GM12878 (cell line): ENCODE measurements around the gene CALHM3. TPM values are rescaled to one million over a fixed set of nuclear protein-coding genes. Genes with fewer than 3 reads are reported as not detected.

Experiments used
- ATAC-seq: fragments of 200-7000 bp; cut with Tn5 transposase; 3 replicates; pipeline ENCODE4 v1.9.1; 2020; ENCODE audit warnings: mild to moderate bottlenecking, moderate library complexity
- BruUV-seq: library from RNA; stranded (reverse); fragments of 400-500 nt; replicated peaks from 2 replicates; lab custom pipeline; 2021; lab: Mats Ljungman, UMichigan
- CTCF ChIA-PET: fragments of 300-600 bp; sonication (Branson Sonifier 250); formaldehyde crosslinking; extraction: SDS; loops from one replicate; lab custom pipeline; 2021; ENCODE audit warnings: inconsistent platforms; lab: Yijun Ruan, JAX
- POLR2A ChIA-PET: fragments of 350-600 bp; formaldehyde crosslinking; extraction: SDS; loops from one replicate; lab custom pipeline; 2021; ENCODE audit warnings: inconsistent platforms; lab: Charles Lee
- RAD21 ChIA-PET: fragments of 300-600 bp; sonication (Branson Sonifier 250); formaldehyde crosslinking; loops from one replicate; lab custom pipeline; 2023; ENCODE audit warnings: antibody characterized with exemption; ENCODE audit not compliant: unreplicated experiment; lab: Charles Lee
- SMC1A ChIA-PET: fragments of 300-600 bp; sonication (Branson Sonifier 250); formaldehyde crosslinking; loops from one replicate; lab custom pipeline; 2023; ENCODE audit not compliant: unreplicated experiment, uncharacterized antibody; lab: Charles Lee
- DNase-seq: peaks from one replicate; pipeline ENCODE4 v3.0.0-alpha.2; 2011; ENCODE audit warnings: low read depth, low spot score
- FAIRE-seq: peaks from 3 replicates; lab custom pipeline; 2011; peaks lifted over from hg19 to GRCh38; lab: Jason Lieb, UNC
- H2AFZ ChIP-seq: 2 replicates; pipeline ENCODE4 v1.6.0; 2011; ENCODE audit warnings: low read depth, low read length, control low read depth; ENCODE audit not compliant: control insufficient read depth
- H3K27ac ChIP-seq: 2 replicates; pipeline ENCODE4 v1.5.1; 2011; ENCODE audit warnings: control low read depth; ENCODE audit not compliant: control insufficient read depth, insufficient read depth
- H3K27me3 ChIP-seq, 2 experiments: replicated peaks in 1 of 2; 2 replicates each; pipeline versions ENCODE4 v1.6.0 to v1.6.1; 2011; ENCODE audit warnings: low read length in 1 of 2; ENCODE audit not compliant: control insufficient read depth in 2 of 2, insufficient read depth in 2 of 2
- H3K36me3 ChIP-seq, 2 experiments: 2 replicates each; pipeline ENCODE4 v1.5.1; 2011; ENCODE audit warnings: low read length in 1 of 2; ENCODE audit not compliant: control insufficient read depth in 2 of 2, insufficient read depth in 2 of 2
- H3K4me1 ChIP-seq: 2 replicates; pipeline ENCODE4 v1.6.1; 2011; ENCODE audit warnings: mild to moderate bottlenecking, low read length, moderate library complexity, mixed read lengths; ENCODE audit not compliant: control insufficient read depth, insufficient read depth
- H3K4me2 ChIP-seq: 2 replicates; pipeline ENCODE4 v1.6.0; 2011; ENCODE audit warnings: control low read depth; ENCODE audit not compliant: control insufficient read depth, insufficient read depth
- H3K4me3 ChIP-seq: fragments of 200-600 bp; sonication (generic); 2 replicates; pipeline ENCODE4 v1.5.1; 2016
- H3K79me2 ChIP-seq: 2 replicates; pipeline ENCODE4 v1.6.0; 2011; ENCODE audit warnings: low read length; ENCODE audit not compliant: control insufficient read depth, insufficient read depth
- H3K9ac ChIP-seq: 2 replicates; pipeline ENCODE4 v1.8.0; 2011; ENCODE audit warnings: low read length, control low read depth, mixed read lengths; ENCODE audit not compliant: control insufficient read depth, insufficient read depth
- H3K9me3 ChIP-seq: replicated peaks from 3 replicates; pipeline ENCODE4 v1.5.1; 2011; ENCODE audit warnings: mild to moderate bottlenecking, low read length; ENCODE audit not compliant: control insufficient read depth, insufficient read depth
- H4K20me1 ChIP-seq: 2 replicates; pipeline ENCODE4 v1.6.0; 2011; ENCODE audit not compliant: control insufficient read depth, insufficient read depth
- ASH2L ChIP-seq: fragments of 300-600, 200-600 bp; sonication (generic); IDR thresholded peaks from 2 replicates; pipeline ENCODE4 v1.6.1; 2017; ENCODE audit warnings: low read depth, mild to moderate bottlenecking, borderline replicate concordance
- ATF7 ChIP-seq: fragments of 450-650 bp; IDR thresholded peaks from 2 replicates; pipeline ENCODE4 v1.6.1; 2016; ENCODE audit warnings: low read depth, mild to moderate bottlenecking
- BHLHE40 ChIP-seq, 2 experiments: fragments of 450-650 bp in 1 of 2; IDR thresholded peaks; 2 replicates each; pipeline ENCODE4 v1.6.1; 2011 to 2017; ENCODE audit warnings: low read depth in 2 of 2, borderline replicate concordance in 1 of 2, improper control_type of control experiment in 1 of 2, low read length in 1 of 2, mild to moderate bottlenecking in 1 of 2
- CEBPB ChIP-seq, 2 experiments: fragments of 150-350 bp in 1 of 2; IDR thresholded peaks; 2 replicates each; pipeline ENCODE4 v1.6.1; 2012 to 2014; ENCODE audit warnings: low read depth in 2 of 2, low read length in 2 of 2, borderline replicate concordance in 1 of 2, inconsistent platforms in 1 of 2
- DPF2 ChIP-seq: fragments of 450-650 bp; IDR thresholded peaks from 2 replicates; pipeline ENCODE4 v1.6.1; 2017; ENCODE audit warnings: mild to moderate bottlenecking
- ETV6 ChIP-seq, 2 experiments: fragments of 450-650 bp in 1 of 2; IDR thresholded peaks in 1 of 2; conservative IDR thresholded peaks in 1 of 2; 2 replicates each; pipeline ENCODE4 v1.6.1; 2014; ENCODE audit warnings: antibody characterized with exemption in 1 of 2, borderline replicate concordance in 1 of 2, low read depth in 1 of 2, mild to moderate bottlenecking in 1 of 2, moderate library complexity in 1 of 2
- HDAC6 ChIP-seq: fragments of 200-600 bp; sonication (generic); IDR thresholded peaks from one replicate; pipeline ENCODE4 v1.8.0; 2017; ENCODE audit warnings: antibody characterized with exemption; ENCODE audit not compliant: unreplicated experiment
- MTA2 ChIP-seq: fragments of 450-650 bp; IDR thresholded peaks from 2 replicates; pipeline ENCODE4 v1.6.1; 2016; ENCODE audit warnings: low read depth, mild to moderate bottlenecking, moderate library complexity
- POLR2AphosphoS2 ChIP-seq: IDR thresholded peaks from 2 replicates; pipeline ENCODE4 v1.6.1; 2011; ENCODE audit warnings: low read depth, mild to moderate bottlenecking, low read length, improper control_type of control experiment, moderate library complexity
- POU2F2 ChIP-seq: IDR thresholded peaks from 3 replicates; pipeline ENCODE4 v1.6.1; 2011; ENCODE audit warnings: low read depth, mild to moderate bottlenecking, low read length, borderline replicate concordance
- TAF1 ChIP-seq: IDR thresholded peaks from 2 replicates; pipeline ENCODE4 v1.6.1; 2011; ENCODE audit warnings: mild to moderate bottlenecking, low read depth, low read length, borderline replicate concordance
- TBL1XR1 ChIP-seq: IDR thresholded peaks from 2 replicates; pipeline ENCODE4 v1.6.1; 2012; ENCODE audit warnings: low read depth, low read length, improper control_type of control experiment
- ZZZ3 ChIP-seq: IDR thresholded peaks from 2 replicates; pipeline ENCODE4 v1.6.1; 2011; ENCODE audit warnings: low read depth; ENCODE audit not compliant: control insufficient read depth, insufficient read length
- WGBS: methylation state at CpG from one replicate; pipeline ENCODE4 v1.1.6; 2016; ENCODE audit warnings: low lambda C conversion rate; ENCODE audit not compliant: insufficient replicate concordance, insufficient coverage; ENCODE audit errors: missing lambda C conversion rate; 5-methylcytosine and 5-hydroxymethylcytosine counted together
- in situ Hi-C: fragments of 300-500 bp; cut with MboI; formaldehyde crosslinking; loops from 9 replicates; pipeline ENCODE4 v1.14.3; 2018; ENCODE audit warnings: mixed read lengths
- intact Hi-C: fragments of 100-400 bp; cut with micrococcal nuclease; formaldehyde crosslinking; loops from one replicate; pipeline ENCODE4 v1.14.2; 2022; ENCODE audit not compliant: unreplicated experiment
- polyA plus RNA-seq, 11 experiments: library from polyadenylated mRNA; depleted of rRNA in 4 of 11; unstranded in 6 of 11; stranded (reverse) in 5 of 11; fragments of >200 nt; fragmentation: Nextera tagmentation in 4 of 11; fragmentation: Illumina TruSeq in 1 of 11; extraction: Ambion mirVana in 4 of 11; extraction: Trizol in 1 of 11; gene quantifications; 1 replicate in 1 of 11; 2 replicates in 10 of 11; pipeline versions ENCODE4 v1.2.1 to v1.2.3, GENCODE V29; 2011 to 2016; ENCODE audit warnings: inconsistent platforms in 2 of 11, missing spikeins in 2 of 11, low read depth in 1 of 11
- total RNA-seq, 4 experiments: library from RNA; depleted of rRNA in 3 of 4; stranded (reverse); fragments of >200 nt in 3 of 4; fragmentation: Illumina TruSeq in 1 of 4; extraction: Trizol in 1 of 4; gene quantifications; 2 replicates each; pipeline versions ENCODE4 v1.2.1 to v1.2.3, GENCODE V29; 2013 to 2021
- TF ChIP-seq, protein P1 (sequence below): IDR thresholded peaks from 2 replicates; pipeline ENCODE4 v1.6.1; 2011; ENCODE audit warnings: low read depth, mild to moderate bottlenecking, low read length, moderate library complexity, borderline replicate concordance; ENCODE audit errors: extremely low read depth
- TF ChIP-seq, protein P2 (sequence below): fragments of 450-650 bp; IDR thresholded peaks from 2 replicates; pipeline ENCODE4 v1.6.1; 2016; ENCODE audit warnings: mild to moderate bottlenecking

CALHM3 gene
- total and polyA plus RNA-seq, 10 of the 15 experiments (the other 5 are each of a cell fraction or from before 2014, with no cell fraction given): 0.03 to 0.42 (median 0.11) TPM; not detected in 5

DNA sequence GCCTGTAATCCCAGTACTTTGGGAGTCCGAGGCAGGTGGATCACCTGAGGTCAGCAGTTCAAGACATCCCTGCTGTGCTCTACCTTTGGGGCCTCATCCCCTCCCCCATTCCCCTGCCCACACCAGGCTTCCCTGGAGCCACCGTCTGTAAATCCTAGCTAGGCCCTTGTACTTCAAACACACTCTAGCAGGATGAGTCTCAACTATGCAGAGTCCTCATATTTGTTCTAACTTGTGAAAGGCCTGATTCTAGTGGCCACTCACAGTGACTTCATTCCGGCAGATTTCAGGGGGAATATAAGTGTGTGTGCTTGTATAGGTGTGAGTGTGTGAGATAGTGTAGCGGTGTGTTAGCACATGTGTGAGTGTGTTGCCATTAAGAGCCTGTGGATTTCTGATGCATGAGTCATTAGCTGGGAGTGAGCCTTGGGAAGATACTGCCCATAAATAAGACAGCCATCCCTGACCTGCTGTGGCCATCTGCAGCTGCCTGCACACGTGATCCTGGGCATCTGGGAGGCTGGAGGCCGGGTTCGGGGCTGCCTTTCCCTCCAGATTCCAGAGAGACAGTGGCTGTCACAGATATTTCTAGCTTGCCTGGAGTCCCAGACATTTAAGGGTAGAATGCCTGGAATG, 12.8 kb upstream of the CALHM3 start:
- ChIA-PET SMC1A (interaction anchor here (1.3 to 2.1 kb wide), 8 partner anchors 9 to 101 kb away, joined by 3 to 14 read pairs (median 4); no protein-coding TSS in a partner anchor), CTCF (interaction anchor here (0.7 to 3.5 kb wide), 10 partner anchors 9 to 197 kb away, joined by 3 to 17 read pairs (median 7); no protein-coding TSS in a partner anchor), POLR2A (interaction anchor here (0.5 to 2.2 kb wide), 2 partner anchors 20 to 566 kb away, joined by 3 to 13 read pairs; no protein-coding TSS in a partner anchor), RAD21 (interaction anchor here (1.0 to 1.8 kb wide), 4 partner anchors 11 to 101 kb away, joined by 3 to 11 read pairs (median 4); no protein-coding TSS in a partner anchor)
- TF ChIP-seq ASH2L (no peak), ATF7 (no peak), MTA2 (no peak), CEBPB (IDR thresholded peaks at IDR 0.05; ENCODE audit: borderline replicate concordance in 1 of 2, low read depth in 2 of 2, low read length in 2 of 2) (no peak), TBL1XR1 (no peak), BHLHE40 (IDR thresholded peaks at IDR 0.05; ENCODE audit: borderline replicate concordance in 1 of 2, low read depth in 2 of 2, low read length in 1 of 2) (no peak), ETV6 (conservative IDR thresholded peaks at IDR 0.05 in 1 of 2, IDR thresholded peaks at IDR 0.05 in 1 of 2; ENCODE audit: borderline replicate concordance in 1 of 2, low read depth in 1 of 2) (no peak), POU2F2 (no peak), ZZZ3 (no peak), DPF2 (no peak), POLR2AphosphoS2 (no peak), HDAC6 (no peak), TAF1 (no peak)
- TF ChIP-seq, protein P1, sequence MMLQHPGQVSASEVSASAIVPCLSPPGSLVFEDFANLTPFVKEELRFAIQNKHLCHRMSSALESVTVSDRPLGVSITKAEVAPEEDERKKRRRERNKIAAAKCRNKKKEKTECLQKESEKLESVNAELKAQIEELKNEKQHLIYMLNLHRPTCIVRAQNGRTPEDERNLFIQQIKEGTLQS: no peak
- TF ChIP-seq, protein P2, sequence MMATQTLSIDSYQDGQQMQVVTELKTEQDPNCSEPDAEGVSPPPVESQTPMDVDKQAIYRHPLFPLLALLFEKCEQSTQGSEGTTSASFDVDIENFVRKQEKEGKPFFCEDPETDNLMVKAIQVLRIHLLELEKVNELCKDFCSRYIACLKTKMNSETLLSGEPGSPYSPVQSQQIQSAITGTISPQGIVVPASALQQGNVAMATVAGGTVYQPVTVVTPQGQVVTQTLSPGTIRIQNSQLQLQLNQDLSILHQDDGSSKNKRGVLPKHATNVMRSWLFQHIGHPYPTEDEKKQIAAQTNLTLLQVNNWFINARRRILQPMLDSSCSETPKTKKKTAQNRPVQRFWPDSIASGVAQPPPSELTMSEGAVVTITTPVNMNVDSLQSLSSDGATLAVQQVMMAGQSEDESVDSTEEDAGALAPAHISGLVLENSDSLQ: no peak
- DNase-seq: no peak
- no peak overlapping the region for H3K4me3 ChIP-seq
- H3K36me3 ChIP-seq: no peaks in the 10 kb centered on the region
- H3K9me3 ChIP-seq: no peaks in the 10 kb centered on the region
- H3K9ac ChIP-seq: no peak overlapping the region
- peaks cover 13 to 15% of the 10 kb centered on the region in 2 experiments for H3K27me3 ChIP-seq
- no peak for FAIRE-seq
- in situ Hi-C loops (no loop called here), intact Hi-C loops (loop anchor here (2.0 kb wide), 1 partner anchor 51 kb away; no protein-coding TSS in a partner anchor)
- no peaks in the 10 kb centered on the region for H3K79me2 ChIP-seq
- H2AFZ ChIP-seq: no peak overlapping the region
- H4K20me1 ChIP-seq: peaks cover 3% of the 10 kb centered on the region; the same call in 1 of the 2 replicates
- no peak overlapping the region for H3K4me2 ChIP-seq
- no TSS peak for BruUV-seq
- H3K4me1 ChIP-seq: peaks cover 10% of the 10 kb centered on the region
- H3K27ac ChIP-seq: no peak overlapping the region
- no peak for ATAC-seq
- 57% methylated on average over 7 of the region's 7 CpGs for WGBS
